ENCODE data around the gene MCF2L.

Gene MCF2L

GRCh38 chr13:112958127-112958989 is 10.7 kb upstream of the MCF2L start:
- Histone ChIP-seq H3K4me2 (ENCODE audit: low read depth, low read length) (no peak overlapping the region), H3K79me2 (ENCODE audit: low read length) (no peaks in the 10 kb centered on the region), H3K4me1 (ENCODE audit: low read length) (no peaks in the 10 kb centered on the region), H3K9me2 (replicated peaks; ENCODE audit: insufficient read depth, low read length) (no peaks in the 10 kb centered on the region), H3K9me3 (replicated peaks; ENCODE audit: insufficient read depth, low read length) (no peaks in the 10 kb centered on the region), H3F3A (ENCODE audit: insufficient read depth, low read length) (no peaks in the 10 kb centered on the region), H3K9ac (ENCODE audit: low read length) (no peak overlapping the region), H4K20me1 (ENCODE audit: insufficient read depth, low read length) (no peaks in the 10 kb centered on the region), H2AFZ (ENCODE audit: low read length) (no peak overlapping the region), H3K27me3 (replicated peaks; ENCODE audit: insufficient read depth, low read length) (peaks cover 99% of the 10 kb centered on the region), H3K4me3 (ENCODE audit: low read length) (no peak overlapping the region), H3K27ac (ENCODE audit: low read length) (no peak overlapping the region), H3K36me3 (replicated peaks; ENCODE audit: insufficient read depth, low read length) (no peaks in the 10 kb centered on the region)
- TF ChIP-seq CTCF (IDR thresholded peaks at IDR 0.05; ENCODE audit: low read length) (no peak), EZH2phosphoT487 (IDR thresholded peaks at IDR 0.05; ENCODE audit: low read length) (no peak), EZH2 (optimal IDR thresholded peaks at IDR 0.05; ENCODE audit: low read depth, low read length) (no peak)
- DNase-seq = no peak

GRCh38 chr13:112959206-112959605 is 9.8 kb upstream of the MCF2L start:
- no peaks in the 10 kb centered on the region for H4K20me1 ChIP-seq (ENCODE audit: insufficient read depth, low read length)
- no peaks in the 10 kb centered on the region for H3K9me2 ChIP-seq (replicated peaks; ENCODE audit: insufficient read depth, low read length)
- no peaks in the 10 kb centered on the region for H3K36me3 ChIP-seq (replicated peaks; ENCODE audit: insufficient read depth, low read length)
- TF ChIP-seq EZH2 (optimal IDR thresholded peaks at IDR 0.05; ENCODE audit: low read depth, low read length) (no peak), CTCF (IDR thresholded peaks at IDR 0.05; ENCODE audit: low read length) (no peak), EZH2phosphoT487 (IDR thresholded peaks at IDR 0.05; ENCODE audit: low read length) (no peak)
- H3K4me1 ChIP-seq (ENCODE audit: low read length) = no peaks in the 10 kb centered on the region
- H2AFZ ChIP-seq (ENCODE audit: low read length) = no peak overlapping the region
- H3K9ac ChIP-seq (ENCODE audit: low read length) = no peak overlapping the region
- no peak overlapping the region for H3K27ac ChIP-seq (ENCODE audit: low read length)
- peaks cover 98% of the 10 kb centered on the region for H3K27me3 ChIP-seq (replicated peaks; ENCODE audit: insufficient read depth, low read length)
- no peak overlapping the region for H3K4me2 ChIP-seq (ENCODE audit: low read depth, low read length)
- H3K9me3 ChIP-seq (replicated peaks; ENCODE audit: insufficient read depth, low read length) = no peaks in the 10 kb centered on the region
- no peak overlapping the region for H3K4me3 ChIP-seq (ENCODE audit: low read length)
- DNase-seq = no peak
- H3F3A ChIP-seq (ENCODE audit: insufficient read depth, low read length) = no peaks in the 10 kb centered on the region
- H3K79me2 ChIP-seq (ENCODE audit: low read length) = no peaks in the 10 kb centered on the region

- Histone ChIP-seq H3F3A (ENCODE audit: insufficient read depth, low read length) (no peaks in the 10 kb centered on the region), H3K36me3 (replicated peaks; ENCODE audit: insufficient read depth, low read length) (no peaks in the 10 kb centered on the region), H3K9me2 (replicated peaks; ENCODE audit: insufficient read depth, low read length) (no peaks in the 10 kb centered on the region), H3K79me2 (ENCODE audit: low read length) (no peaks in the 10 kb centered on the region), H3K9me3 (replicated peaks; ENCODE audit: insufficient read depth, low read length) (no peaks in the 10 kb centered on the region), H3K27me3 (replicated peaks; ENCODE audit: insufficient read depth, low read length) (peaks cover 98% of the 10 kb centered on the region), H3K4me1 (ENCODE audit: low read length) (no peaks in the 10 kb centered on the region), H3K9ac (ENCODE audit: low read length) (no peak overlapping the region), H3K4me2 (ENCODE audit: low read depth, low read length) (no peak overlapping the region), H2AFZ (ENCODE audit: low read length) (no peak overlapping the region), H4K20me1 (ENCODE audit: insufficient read depth, low read length) (no peaks in the 10 kb centered on the region), H3K4me3 (ENCODE audit: low read length) (no peak overlapping the region), H3K27ac (ENCODE audit: low read length) (no peak overlapping the region)
- no peak for DNase-seq
- TF ChIP-seq EZH2 (optimal IDR thresholded peaks at IDR 0.05; ENCODE audit: low read depth, low read length) (no peak), CTCF (IDR thresholded peaks at IDR 0.05; ENCODE audit: low read length) (no peak), EZH2phosphoT487 (IDR thresholded peaks at IDR 0.05; ENCODE audit: low read length) (no peak)
Measured at GRCh38 chr13:112959701-112960542, 9.1 kb upstream of the MCF2L start.
